HG03378 (cell line): ENCODE results near the gene GGA2.
"Not testable (repeated sequence)": the region's sequence is repeated elsewhere in the genome, so short reads cannot be mapped to it uniquely, and the experiment has no call there.

ENCODE experiments used
- ATAC-seq: cut with Tn5 transposase; IDR thresholded peaks from one replicate; pipeline ENCODE4 v1.9.1; 2021; ENCODE audit warnings: mild to moderate bottlenecking, moderate library complexity; ENCODE audit not compliant: unreplicated experiment

GGA2 gene

DNA sequence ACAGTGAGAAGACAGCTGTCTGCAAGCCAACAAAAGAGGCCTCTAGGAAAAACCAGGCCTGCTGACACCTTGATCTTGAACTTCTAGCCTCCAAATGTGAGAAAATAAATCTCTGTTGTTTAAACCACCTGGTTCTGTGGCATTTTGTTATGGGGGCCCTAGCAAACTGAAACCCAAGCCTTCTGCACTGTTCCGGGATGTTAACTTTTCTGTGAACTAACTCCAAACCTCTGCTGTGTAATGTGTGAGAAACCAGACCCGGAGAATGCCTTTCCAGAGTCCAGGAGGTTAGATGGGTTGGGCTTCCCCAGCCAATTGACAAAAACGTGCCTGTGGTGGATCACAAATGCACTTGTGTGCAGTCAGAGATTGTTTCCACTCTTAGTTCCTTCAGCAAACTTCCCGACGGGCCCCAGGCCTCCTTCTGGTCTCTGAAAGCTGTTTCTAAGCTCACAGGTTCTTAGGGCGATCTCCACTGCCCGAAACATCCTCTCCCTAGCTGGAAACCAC is 13.6 kb upstream of the GGA2 start:
- ATAC-seq, result no peak

DNA sequence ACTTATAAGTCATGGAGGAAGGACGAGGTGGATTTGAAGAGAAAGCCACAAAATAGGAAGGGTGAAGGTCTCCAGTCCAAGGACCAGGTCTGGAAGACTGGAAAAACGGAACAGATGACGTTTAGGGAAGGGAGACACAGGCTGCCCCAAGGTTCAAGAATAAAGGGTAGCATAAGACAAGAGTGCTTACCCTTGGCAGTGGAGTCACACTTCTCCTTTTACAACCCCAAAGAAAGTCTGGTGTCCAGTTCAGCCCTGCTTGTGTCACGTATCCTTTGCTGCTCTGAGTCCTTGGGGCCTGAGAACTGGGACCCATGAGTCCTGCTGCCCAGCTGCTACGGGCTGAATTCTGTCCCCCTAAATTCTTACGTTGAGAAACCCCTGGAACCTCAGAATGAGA is 13.0 kb upstream of the GGA2 start:
- no peak for ATAC-seq

DNA sequence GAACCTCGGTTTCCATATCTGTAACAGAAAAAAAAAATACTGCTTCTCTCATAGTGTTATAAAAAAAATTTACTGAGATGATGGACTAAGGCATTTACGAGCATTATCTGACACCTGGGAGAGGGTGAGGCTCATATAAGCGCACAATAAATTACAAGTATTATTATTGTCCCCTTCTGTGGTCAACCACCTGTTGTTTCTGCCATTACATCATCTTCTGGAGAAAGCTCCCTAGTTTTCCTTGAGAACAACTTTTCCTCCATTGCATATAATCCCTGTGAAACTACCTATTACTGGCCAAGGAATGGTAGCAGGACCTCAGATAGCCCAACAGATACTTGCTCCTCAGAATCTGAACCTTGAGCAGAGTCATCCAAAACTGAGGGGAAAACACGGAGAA is 11.7 kb upstream of the GGA2 start:
- no peak for ATAC-seq

DNA sequence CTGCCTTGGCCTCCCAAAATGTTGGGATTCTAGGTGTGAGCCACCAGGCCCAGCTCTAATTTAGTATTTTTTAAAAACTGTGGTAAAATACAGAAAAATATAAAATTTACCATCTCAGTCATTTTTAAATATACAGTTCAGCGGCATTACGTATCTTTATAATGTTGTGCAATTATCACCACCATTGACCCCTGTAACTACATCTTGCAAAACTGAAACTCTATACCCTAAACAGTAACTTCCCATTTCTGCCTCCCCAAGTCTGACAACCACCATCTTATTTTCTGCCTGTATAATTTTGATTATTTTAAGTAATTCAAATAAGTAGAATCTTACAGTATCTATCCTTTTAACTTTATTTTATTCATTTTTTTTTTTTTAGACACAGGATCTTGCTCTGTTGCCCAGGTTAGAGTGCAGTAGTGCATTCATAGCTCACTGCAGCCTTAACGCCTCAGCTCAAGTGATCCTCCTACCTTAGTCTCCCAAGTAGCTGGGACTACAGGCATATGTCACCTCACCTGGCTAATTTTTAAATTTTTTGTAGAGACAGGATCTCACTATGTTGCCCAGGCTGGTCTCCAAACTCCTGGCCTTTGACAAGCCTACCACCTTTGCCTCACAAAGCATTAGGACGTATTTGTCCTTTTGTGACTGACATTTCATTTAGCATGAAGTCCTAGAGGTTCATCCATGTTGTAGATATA is 10.9 kb upstream of the GGA2 start:
- no peak for ATAC-seq

DNA sequence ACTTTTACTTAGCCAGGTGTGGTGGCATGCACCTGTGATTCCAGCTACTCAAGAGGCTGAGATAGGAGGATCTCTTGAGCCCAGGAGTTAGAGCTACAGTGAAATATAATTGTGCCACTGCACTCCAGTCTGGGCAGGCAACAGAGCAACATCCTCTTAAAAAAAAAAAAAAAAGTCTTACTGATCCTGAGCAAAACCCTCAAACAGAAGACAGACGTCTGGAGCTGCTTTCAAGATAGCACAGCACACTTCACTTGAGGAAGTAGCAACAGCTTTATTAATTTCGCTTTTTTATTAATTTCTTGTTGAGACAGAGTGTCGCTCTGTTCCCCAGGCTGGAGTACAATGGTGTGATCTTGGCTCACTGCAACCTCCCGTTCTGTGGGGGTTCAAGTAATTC is 10.2 kb upstream of the GGA2 start:
- no peak for ATAC-seq

DNA sequence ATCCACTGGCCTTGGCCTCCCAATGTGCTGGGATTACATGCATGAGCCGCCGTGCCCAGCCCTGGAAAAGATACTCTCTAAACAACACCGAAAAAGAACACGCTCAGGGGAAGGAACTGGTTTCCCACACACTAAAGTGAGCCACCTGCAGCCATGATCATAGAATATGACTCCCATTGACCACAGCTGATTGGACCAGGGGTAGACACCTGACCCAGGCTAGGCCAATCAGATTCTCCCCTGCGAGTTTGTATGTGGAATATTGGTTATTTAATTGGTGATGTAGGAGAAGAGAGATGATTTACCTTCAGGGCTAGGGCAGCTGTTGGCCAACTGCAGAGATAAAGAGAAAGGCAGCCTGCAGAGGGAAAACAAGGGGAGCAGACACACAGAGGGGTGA is 9.0 kb upstream of the GGA2 start:
- no peak for ATAC-seq

DNA sequence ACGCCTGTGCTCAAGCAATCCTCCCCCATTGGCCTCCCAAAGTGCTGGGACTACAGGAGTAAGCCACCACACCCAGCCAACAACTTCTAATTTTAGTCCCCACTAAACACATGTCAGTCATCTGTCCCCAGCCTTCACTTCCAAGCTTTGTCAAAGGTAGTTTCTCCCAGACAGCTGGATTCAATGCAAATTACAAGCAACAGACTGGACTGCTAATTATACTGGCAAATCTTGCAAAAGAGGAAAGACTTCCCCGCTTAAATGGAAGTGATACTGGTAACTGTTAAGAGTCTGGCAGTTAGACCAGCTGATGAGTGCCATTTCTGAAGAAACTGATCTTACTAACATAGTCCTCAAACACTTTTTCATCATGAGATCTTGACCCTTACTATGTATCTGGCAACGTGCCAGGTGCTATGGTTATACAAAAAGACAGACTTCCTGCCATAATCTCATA is 8.2 kb upstream of the GGA2 start:
- ATAC-seq, result no peak

DNA sequence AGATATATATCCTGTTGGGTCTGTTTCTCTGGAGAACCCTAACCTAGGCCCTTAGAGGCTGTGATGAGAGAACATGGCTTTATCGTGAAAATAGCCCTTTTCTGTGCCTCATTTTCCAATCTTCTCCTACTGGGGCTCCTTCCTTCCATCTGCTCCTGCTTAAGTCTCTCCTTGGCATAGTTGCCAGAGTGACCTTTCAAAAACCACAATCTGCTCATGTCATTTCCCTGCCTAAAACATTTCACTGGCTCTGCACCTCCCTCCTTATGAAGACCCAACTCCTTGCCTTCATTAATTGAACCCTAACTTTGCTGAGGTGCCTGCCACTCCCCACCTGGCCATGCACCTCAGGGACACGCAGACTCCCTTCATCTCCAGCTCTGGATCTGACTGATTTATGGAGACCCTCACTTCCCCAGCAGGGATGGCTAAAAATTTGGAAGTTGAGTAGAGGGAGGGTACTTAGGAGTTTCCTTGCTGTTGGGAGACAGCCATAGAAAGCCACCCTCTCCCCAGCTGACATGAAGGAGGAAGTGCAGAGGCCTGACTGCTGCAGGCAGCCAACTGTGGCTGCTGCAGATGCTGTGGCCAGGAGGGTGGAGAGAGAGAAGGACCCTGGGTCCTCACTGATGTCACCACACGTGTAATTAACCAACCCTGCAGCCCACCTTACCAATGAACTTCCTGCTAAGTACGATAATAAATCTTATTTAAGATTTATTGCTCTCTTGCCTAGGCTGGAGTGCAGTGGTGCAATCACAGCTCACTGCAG is 6.3 kb upstream of the GGA2 start:
- ATAC-seq, result no peak

DNA sequence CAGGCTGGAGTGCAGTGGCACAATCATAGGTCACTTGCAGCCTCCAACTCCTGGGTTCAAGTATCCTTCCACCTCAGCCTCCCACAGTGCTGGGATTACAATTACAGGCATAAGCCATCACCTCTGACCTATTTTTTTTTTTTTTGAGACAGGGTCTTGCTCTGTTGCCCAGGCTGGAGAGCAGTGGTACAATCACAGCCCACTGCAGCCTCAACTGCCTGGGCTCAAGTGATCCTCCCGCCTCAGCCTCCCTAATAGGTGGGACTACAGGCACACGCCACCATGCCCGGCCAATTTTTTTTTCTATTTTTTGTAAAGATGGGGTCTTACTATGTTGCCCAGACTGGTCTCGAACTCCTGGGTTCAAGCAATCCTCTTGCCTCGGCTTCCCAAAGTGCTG is 5.6 kb upstream of the GGA2 start:
- ATAC-seq, result no peak

DNA sequence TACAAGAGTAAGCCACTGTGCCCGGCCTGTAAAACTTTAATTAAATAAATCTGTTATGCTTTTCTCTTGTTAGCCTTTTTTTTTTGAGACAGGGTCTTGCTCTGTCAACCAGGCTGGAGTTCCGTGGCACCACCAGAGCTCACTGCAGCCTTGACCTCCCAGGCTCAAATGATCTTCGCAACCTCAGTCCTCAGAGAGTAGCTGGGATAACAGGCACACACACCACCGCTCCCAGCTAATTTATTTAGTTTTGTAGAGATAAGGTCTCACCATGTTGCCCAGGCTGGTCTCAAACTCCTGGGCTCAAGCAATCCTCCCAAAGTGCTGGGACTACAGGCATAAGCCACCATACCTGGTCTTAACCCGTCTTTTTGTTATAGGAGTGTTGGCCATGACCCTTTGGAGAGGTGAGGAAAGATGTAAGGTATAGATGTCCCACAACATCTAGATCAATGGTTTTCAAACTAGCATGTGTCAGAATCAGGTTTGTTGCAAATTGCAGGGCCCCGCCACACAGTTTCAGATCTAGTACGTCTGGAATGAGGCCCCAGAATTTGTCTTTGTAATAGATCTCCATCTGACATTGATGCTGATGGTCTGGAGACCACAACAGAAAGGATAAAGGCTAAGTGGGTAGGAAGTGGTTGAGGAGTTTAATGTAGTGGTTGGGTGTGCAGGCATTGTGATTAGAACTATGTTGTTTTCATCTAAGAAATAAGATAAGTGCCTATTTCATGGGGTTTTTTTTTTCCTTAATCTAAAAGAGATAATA is 4.3 kb upstream of the GGA2 start:
- no peak for ATAC-seq

DNA sequence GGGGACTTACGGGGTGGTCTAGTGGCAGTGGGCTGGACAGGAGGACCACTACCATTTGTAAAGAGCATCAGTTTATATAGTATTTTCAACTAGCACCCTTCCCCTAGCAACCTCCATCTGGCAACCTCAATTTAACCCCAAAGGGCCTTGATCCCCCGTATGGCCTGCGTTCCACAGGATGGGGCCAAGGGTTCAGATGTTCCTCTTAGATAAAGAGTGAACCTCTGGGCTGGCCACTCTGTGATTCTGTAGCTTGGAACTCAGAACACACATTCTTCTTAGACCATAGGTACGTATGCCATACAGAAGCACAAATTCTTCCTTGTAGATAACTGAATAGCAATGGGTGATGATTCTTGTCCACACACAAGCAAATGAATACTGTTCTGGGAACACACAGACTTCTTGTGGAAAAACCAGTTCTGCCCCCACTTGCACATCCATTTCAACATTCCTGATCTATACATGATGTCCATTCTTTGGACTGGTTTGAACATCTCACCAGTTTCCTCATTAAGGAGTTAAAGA is 1.9 kb upstream of the GGA2 start:
- no peak for ATAC-seq

DNA sequence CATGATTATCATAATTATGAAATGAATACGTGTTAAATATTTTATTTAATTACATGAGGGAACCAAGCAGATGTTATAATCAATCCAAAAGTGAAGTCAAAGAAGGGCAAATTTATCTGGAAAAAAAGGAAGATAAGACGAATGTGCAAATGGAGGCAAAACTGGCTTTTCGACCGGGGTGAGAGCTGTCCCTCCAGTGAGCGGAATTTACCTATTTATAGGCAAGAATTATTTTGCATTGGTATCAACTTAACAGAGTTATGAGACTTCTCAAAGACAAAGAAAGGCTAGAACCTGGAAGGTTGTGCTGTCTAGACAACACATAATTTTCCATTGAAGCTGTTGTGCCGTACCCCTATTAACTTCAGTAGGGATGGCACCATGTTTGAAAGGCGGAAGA is 1.4 kb upstream of the GGA2 start:
- no peak for ATAC-seq

DNA sequence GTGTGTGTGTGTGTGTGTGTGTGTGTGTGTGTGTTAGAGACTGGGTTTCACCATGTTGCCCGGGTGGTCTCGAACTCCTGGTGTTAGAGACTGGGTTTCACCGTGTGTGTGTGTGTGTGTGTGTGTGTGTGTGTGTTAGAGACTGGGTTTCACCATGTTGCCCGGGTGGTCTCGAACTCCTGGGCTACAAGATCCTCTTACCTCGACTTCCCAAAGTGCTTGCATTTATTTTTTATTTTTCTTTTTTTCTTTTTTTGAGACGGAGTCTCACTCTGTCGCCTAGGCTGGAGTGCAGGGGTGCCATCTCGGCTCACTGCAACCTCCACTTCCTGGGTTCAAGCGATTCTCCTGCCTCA is 599 bp upstream of the GGA2 start:
- not testable (repeated sequence) for ATAC-seq

DNA sequence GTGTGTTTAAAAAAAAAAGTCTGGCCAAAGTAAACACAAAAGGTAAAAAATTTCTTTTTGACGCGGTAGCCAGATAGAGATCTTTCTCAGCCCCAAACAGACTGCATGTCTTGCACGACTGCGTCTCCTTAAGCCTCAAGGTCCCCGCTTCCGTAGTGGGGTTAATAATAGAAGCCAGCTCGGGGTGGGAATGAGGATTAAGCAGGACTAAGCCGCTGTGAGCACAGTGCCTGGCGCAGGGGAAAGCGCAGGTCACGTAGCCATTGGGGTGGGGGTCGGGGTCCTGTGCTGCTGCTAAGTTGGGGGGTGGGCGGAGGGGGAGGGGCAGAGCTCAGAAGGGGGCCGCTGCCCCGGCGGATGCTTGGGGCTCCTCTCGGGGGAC is 521 bp downstream of the GGA2 start:
- ATAC-seq, result no peak

DNA sequence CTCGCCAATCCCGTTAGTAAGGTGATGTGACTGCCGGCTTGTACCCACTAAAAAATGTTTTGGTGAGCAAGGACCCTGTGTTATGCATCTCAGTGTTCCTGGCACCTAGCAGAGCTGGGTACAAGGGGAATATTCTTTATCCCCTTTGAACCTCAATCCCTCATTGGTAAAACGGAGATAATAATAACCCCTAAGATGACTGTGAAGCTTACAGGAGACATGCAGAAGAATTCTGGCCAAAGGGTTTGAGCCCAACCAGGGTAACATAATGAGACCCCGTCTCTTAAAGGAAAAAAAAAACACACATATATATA is 896 bp downstream of the GGA2 start:
- ATAC-seq, result no peak

DNA sequence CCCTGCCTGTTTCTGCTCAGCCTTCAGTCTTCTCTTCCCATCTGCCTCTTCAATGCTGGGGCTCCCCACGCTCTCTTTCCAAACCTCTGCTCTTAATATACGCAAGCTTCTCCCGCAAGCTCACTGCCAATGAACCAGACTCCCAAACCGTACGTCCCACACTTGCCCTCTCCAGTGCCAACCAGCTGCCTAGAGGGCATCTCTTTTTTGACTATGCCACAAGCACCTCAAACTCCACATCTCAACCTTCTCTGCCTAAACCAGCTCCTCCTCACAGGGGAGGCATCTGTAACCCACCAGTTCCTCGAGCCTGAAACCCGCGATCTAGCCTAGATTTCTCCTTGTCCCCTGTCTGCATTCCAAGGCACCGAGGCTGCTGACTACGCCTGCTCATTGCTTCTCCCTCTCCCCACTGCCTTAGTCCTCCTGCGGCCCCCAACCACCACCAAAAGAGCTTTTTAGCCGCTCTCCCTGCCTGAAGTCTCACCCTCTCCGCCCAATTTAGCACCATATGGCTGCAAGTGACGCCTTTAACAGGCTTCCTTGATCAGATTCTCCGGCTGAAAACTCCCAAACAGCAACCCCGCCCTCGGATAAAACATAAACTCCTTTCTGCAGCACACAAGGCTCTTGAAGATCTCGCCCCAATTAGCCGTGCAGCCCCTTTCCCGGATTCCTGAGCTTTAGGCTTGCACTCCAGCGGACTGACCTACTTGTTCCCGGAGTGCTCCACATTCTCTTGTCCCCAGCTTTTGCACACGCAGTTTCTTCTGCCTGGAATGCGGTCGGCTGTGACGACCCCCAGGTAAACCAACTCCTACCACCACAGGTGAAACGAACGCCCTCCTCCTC is 1.5 kb downstream of the GGA2 start:
- ATAC-seq, result no peak

DNA sequence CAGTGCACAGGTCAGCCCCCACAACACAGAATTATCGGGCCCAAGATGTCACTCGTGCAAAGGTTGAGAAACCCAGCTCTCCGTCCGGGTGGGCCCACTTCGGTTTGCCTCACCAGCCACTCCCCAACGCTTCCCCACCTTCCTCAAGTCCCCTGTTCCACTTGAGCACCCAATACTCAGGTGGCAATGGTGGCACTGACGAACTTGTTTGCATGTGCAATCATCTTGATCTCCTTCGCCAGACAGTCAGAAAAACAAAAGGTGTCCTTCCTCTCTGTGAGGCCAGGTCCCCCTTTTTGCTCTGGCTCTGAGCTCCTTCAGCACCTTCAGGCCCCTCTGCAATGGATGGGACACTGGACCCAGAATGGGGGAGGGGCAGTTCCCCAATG is 3.7 kb downstream of the GGA2 start:
- no peak for ATAC-seq

DNA sequence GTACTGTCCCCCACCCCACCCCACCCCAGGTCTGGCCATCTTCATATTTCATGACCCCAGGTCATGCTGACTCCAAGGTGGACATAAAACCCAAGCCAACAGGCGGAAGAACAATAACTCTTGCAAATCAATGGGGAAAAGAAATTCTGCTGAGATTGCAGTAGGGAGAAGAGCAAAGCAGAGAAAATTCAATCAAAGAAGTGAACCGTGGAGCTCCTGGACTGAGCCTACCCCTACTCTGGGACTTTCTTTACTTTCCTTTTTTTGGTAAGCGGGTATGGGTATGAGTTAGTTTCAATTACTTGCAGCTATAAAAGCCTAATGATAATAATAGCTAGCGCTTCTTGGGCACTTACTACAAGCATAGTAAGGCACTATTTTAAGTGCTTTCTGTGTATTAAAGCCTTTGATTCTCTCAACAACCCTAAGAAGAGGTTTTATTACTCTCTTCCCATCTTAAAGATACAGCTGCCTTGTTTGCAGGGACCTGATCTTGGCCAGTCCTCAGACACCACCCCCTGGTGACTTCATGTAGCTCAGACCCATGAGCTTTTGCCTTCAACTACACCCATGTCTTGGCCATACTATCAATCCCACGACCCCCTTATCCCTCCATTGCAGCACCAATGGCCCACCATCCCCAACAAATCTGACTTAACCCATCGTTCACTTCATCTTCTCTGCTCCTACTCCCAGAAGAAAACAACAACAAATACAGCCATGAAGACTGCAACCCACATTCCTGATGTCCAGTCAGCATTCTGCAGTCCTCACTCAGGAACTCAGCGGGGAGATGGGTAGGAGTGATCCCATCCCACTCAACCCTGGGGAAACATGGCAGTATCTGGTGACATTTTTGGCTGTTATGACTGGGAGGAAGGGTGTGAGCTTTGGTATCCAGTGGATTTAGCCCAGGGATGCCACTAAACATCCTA is 4.4 kb downstream of the GGA2 start:
- ATAC-seq, result no peak

DNA sequence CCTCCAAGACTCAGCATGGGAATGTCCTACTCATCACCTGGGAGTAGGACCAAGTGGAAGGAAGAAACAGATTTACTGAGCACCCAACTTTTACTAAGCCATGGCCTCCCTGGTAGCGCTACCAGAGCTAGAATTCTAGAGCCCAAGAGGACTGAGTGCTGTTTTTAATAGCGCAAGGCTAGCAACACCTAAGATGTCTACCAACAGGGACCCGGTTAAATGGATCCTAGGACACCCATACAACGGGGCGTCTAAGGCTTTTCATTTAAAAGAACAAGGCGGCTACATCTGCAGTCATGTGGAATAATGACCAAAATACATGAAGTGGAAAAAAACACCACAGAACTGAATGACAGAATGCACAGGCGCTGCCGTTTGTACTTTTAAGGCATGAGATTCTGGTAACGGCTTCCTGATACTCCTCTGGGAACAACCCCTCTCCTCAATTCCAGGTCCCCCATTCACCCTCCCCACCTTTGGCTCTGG is 5.1 kb downstream of the GGA2 start:
- ATAC-seq, result no peak
